Astrocyte (in vitro differentiated cells and primary cell): ENCODE data around the gene FNDC8.

Experiments
- EZH2 ChIP-seq: IDR thresholded peaks from 2 replicates; pipeline ENCODE4 v1.6.1; 2012; ENCODE audit warnings: mild to moderate bottlenecking, low read length, inconsistent platforms; ENCODE audit not compliant: insufficient read depth
- TF ChIP-seq, protein P1 (sequence below): IDR thresholded peaks from 2 replicates; pipeline ENCODE4 v1.5.1; 2011; ENCODE audit warnings: low read depth, mild to moderate bottlenecking, inconsistent platforms, low read length, moderate library complexity; ENCODE audit not compliant: insufficient read depth

DNA sequence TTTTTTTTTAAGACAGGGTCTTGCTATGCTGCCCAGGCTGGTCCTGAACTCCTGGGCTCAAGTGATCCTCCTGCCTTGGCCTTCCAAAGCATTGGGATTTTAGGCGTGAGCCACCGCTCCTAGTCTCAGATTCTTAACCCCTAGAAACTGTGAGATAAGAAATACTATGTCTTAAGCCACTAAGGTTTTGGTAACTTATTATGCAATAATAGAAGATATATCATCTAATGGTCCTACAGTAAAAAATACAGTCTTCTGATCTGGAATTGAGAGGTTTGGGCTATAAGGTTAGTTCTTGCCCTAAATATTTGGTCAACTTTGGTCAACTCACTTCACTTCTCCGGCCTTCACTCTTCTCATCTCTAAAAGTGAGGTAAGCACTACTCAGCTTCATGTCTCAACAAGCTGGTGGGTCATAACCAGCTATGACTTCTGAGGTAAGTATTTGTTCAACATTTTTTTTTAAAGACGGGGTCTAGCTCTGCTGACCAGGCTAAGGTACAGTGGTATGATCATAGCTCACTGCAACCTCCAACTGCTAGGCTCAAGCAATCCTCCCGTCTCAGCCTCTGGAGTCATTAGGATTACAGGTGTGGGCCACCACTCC, 16.5 kb upstream of the FNDC8 start:
- TF ChIP-seq, protein P1, sequence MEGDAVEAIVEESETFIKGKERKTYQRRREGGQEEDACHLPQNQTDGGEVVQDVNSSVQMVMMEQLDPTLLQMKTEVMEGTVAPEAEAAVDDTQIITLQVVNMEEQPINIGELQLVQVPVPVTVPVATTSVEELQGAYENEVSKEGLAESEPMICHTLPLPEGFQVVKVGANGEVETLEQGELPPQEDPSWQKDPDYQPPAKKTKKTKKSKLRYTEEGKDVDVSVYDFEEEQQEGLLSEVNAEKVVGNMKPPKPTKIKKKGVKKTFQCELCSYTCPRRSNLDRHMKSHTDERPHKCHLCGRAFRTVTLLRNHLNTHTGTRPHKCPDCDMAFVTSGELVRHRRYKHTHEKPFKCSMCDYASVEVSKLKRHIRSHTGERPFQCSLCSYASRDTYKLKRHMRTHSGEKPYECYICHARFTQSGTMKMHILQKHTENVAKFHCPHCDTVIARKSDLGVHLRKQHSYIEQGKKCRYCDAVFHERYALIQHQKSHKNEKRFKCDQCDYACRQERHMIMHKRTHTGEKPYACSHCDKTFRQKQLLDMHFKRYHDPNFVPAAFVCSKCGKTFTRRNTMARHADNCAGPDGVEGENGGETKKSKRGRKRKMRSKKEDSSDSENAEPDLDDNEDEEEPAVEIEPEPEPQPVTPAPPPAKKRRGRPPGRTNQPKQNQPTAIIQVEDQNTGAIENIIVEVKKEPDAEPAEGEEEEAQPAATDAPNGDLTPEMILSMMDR = no peak
- no peak for TF ChIP-seq EZH2
